Small intestine (tissue), 7 donors: Measurements from ENCODE around the gene OSCP1. TPM values are rescaled to one million over a fixed set of nuclear protein-coding genes. Genes with fewer than 3 reads are reported as not detected.

Experiments used
- DNase-seq, 2 donors: peaks; one replicate each; pipeline versions ENCODE4 v3.0.0 to v3.0.0-alpha.2; 2013
- FAIRE-seq: peaks from 2 replicates; lab custom pipeline; 2012; peaks lifted over from hg19 to GRCh38; lab: Jason Lieb, UNC
- H3K27ac ChIP-seq, 3 donors: one replicate each; pipeline ENCODE4 v1.5.1; 2013; ENCODE audit warnings: low read length in 2 of 3, mild to moderate bottlenecking in 2 of 3, control low read depth in 1 of 3, inconsistent platforms in 1 of 3, low read depth in 1 of 3, moderate library complexity in 1 of 3
- H3K27me3 ChIP-seq, 3 donors: one replicate each; pipeline ENCODE4 v1.6.1; 2013; ENCODE audit warnings: low read length in 3 of 3, inconsistent platforms in 1 of 3; ENCODE audit not compliant: control insufficient read depth in 3 of 3, insufficient read depth in 3 of 3
- H3K36me3 ChIP-seq, 3 donors: one replicate each; pipeline ENCODE4 v1.6.1; 2013; ENCODE audit warnings: low read length in 3 of 3, inconsistent platforms in 1 of 3, low read depth in 1 of 3, mild to moderate bottlenecking in 1 of 3, moderate library complexity in 1 of 3; ENCODE audit not compliant: control insufficient read depth in 3 of 3, insufficient read depth in 2 of 3
- H3K4me1 ChIP-seq, 3 donors: one replicate each; pipeline ENCODE4 v1.6.1; 2013; ENCODE audit warnings: low read length in 2 of 3, inconsistent platforms in 1 of 3, low read depth in 1 of 3, mild to moderate bottlenecking in 1 of 3, moderate library complexity in 1 of 3; ENCODE audit not compliant: control insufficient read depth in 3 of 3, insufficient read depth in 2 of 3
- H3K4me3 ChIP-seq, 3 donors: one replicate each; pipeline ENCODE4 v1.5.1; 2013; ENCODE audit warnings: low read length in 3 of 3, control low read depth in 1 of 3, inconsistent platforms in 1 of 3, low read depth in 1 of 3, mild to moderate bottlenecking in 1 of 3, moderate library complexity in 1 of 3
- H3K9me3 ChIP-seq, 2 donors: one replicate each; pipeline ENCODE4 v1.6.1; 2013; ENCODE audit warnings: low read depth in 1 of 2, low read length in 1 of 2; ENCODE audit not compliant: control insufficient read depth in 2 of 2, insufficient read depth in 1 of 2
- WGBS, 3 donors: extraction: QIAGEN DNeasy Blood & Tissue Kit; methylation state at CpG; one replicate each; pipeline ENCODE4 v1.1.7; 2013; 5-methylcytosine and 5-hydroxymethylcytosine counted together
- polyA plus RNA-seq, 4 donors: library from polyadenylated mRNA; stranded (reverse) in 3 of 4; unstranded in 1 of 4; fragments of 200-250 nt in 3 of 4; fragments of 120-200 nt in 1 of 4; gene quantifications; one replicate each; pipeline versions ENCODE4 v1.2.1 to v1.2.3, GENCODE V29; 2013
- donor health status: healthy with polysubstance abuse.
- donor health status: control.
- donor health status: control.
- donor health status: Bipolar disorder and iron deficiency.
- donor health status: healthy.

Gene OSCP1
- polyA plus RNA-seq, 4 donors, result 0.89 to 6.1 (median 2.8) TPM

GRCh38 chr1:36415661-36416326, 34.5 kb downstream of the OSCP1 start:
- Histone ChIP-seq H3K4me1 (no peaks in the 10 kb centered on the region), H3K27me3 (no peaks in the 10 kb centered on the region), H3K9me3 (peaks cover 0 to 3% of the 10 kb centered on the region in 2 donors), H3K4me3 (no peak overlapping the region), H3K36me3 (peaks cover 0 to 10% (median 0%) of the 10 kb centered on the region in 3 donors), H3K27ac (peak overlapping the region in 1 of 3 donors; percentile 48)
- DNase-seq (peak in 1 of 2 donors; percentile 63), FAIRE-seq (no peak)
- WGBS, 3 donors, result 67 to 84% (median 74%) methylated on average over 15 of the region's 15 CpGs

GRCh38 chr1:36414384-36414783, 35.9 kb downstream of the OSCP1 start:
- Histone ChIP-seq H3K27me3 (no peaks in the 10 kb centered on the region), H3K27ac (no peak overlapping the region), H3K9me3 (peaks cover 0 to 3% of the 10 kb centered on the region in 2 donors), H3K4me1 (no peaks in the 10 kb centered on the region), H3K4me3 (no peak overlapping the region), H3K36me3 (peaks cover 0 to 10% (median 0%) of the 10 kb centered on the region in 3 donors)
- WGBS, 3 donors, result 94 to 96% (median 94%) methylated on average over 4 of the region's 4 CpGs
- FAIRE-seq, result no peak
- DNase-seq, result no peak

GRCh38 chr1:36411674-36412648, 38.3 kb downstream of the OSCP1 start:
- 49 to 56% (median 49%) methylated on average over 11 of the region's 11 CpGs for WGBS, 3 donors
- peak in 1 of 2 donors; percentile 54 for DNase-seq
- Histone ChIP-seq H3K27me3 (no peaks in the 10 kb centered on the region), H3K27ac (no peak overlapping the region), H3K36me3 (peaks cover 0 to 2% (median 0%) of the 10 kb centered on the region in 3 donors), H3K4me1 (no peaks in the 10 kb centered on the region), H3K4me3 (no peak overlapping the region), H3K9me3 (peaks cover 0 to 3% of the 10 kb centered on the region in 2 donors)
- no peak for FAIRE-seq

- FAIRE-seq (no peak), DNase-seq (no peak)
- no peak overlapping the region for H3K4me3 ChIP-seq
- H3K36me3 ChIP-seq, result no peaks in the 10 kb centered on the region
- 69 to 86% (median 76%) methylated on average over 2 of the region's 2 CpGs for WGBS, 3 donors
- no peaks in the 10 kb centered on the region for H3K4me1 ChIP-seq
- peaks cover 0 to 3% of the 10 kb centered on the region in 2 donors for H3K9me3 ChIP-seq
- no peaks in the 10 kb centered on the region for H3K27me3 ChIP-seq
- no peak overlapping the region for H3K27ac ChIP-seq
Measured at GRCh38 chr1:36408479-36408878, 41.8 kb downstream of the OSCP1 start.

GRCh38 chr1:36406440-36406839, 43.8 kb downstream of the OSCP1 start:
- no peak overlapping the region for H3K4me3 ChIP-seq
- no peak overlapping the region for H3K27ac ChIP-seq
- DNase-seq, result no peak
- H3K9me3 ChIP-seq, result no peaks in the 10 kb centered on the region
- FAIRE-seq, result no peak
- 86 to 90% (median 88%) methylated on average over 1 of the region's 1 CpG for WGBS, 3 donors
- no peaks in the 10 kb centered on the region for H3K36me3 ChIP-seq
- no peaks in the 10 kb centered on the region for H3K4me1 ChIP-seq
- H3K27me3 ChIP-seq, result no peaks in the 10 kb centered on the region

GRCh38 chr1:36402504-36402890, 47.8 kb downstream of the OSCP1 start:
- no peak overlapping the region for H3K27ac ChIP-seq

GRCh38 chr1:36401602-36402503, 48.4 kb downstream of the OSCP1 start:
- WGBS, 3 donors, result 88 to 94% (median 89%) methylated on average over 12 of the region's 12 CpGs
- Histone ChIP-seq H3K36me3 (no peaks in the 10 kb centered on the region), H3K4me3 (no peak overlapping the region), H3K9me3 (no peaks in the 10 kb centered on the region), H3K4me1 (peaks cover 0 to 5% (median 0%) of the 10 kb centered on the region in 3 donors), H3K27me3 (no peaks in the 10 kb centered on the region), H3K27ac (peak overlapping the region in 1 of 3 donors; percentile 82)
- no peak for DNase-seq
- no peak for FAIRE-seq

More at GRCh38 chr1:36402504-36402890, 47.8 kb downstream of the OSCP1 start:
- no peak overlapping the region for H3K4me3 ChIP-seq
- no peaks in the 10 kb centered on the region for H3K27me3 ChIP-seq
- H3K4me1 ChIP-seq, result peaks cover 0 to 5% (median 0%) of the 10 kb centered on the region in 3 donors
- H3K36me3 ChIP-seq, result no peaks in the 10 kb centered on the region
- WGBS, 3 donors, result 87 to 93% (median 90%) methylated on average over 4 of the region's 4 CpGs
- no peaks in the 10 kb centered on the region for H3K9me3 ChIP-seq
- FAIRE-seq (no peak), DNase-seq (no peak)
